IPS DF 6.9 (cell line): ENCODE data around the gene IFT122.

Source experiments
- DNase-seq: peaks from one replicate; pipeline ENCODE4 v3.0.0-alpha.2; 2013; ENCODE audit warnings: low read depth, low spot score
- H3K27ac ChIP-seq: one replicate; pipeline ENCODE4 v1.5.1; 2013; ENCODE audit warnings: low read length, control low read depth
- H3K27me3 ChIP-seq: 2 replicates; pipeline ENCODE4 v1.6.1; 2013; ENCODE audit warnings: mild to moderate bottlenecking, low read length; ENCODE audit not compliant: control insufficient read depth, insufficient read depth
- H3K36me3 ChIP-seq: 2 replicates; pipeline ENCODE4 v1.6.1; 2013; ENCODE audit warnings: low read length; ENCODE audit not compliant: control insufficient read depth, insufficient read depth
- H3K4me1 ChIP-seq: 2 replicates; pipeline ENCODE4 v1.6.1; 2013; ENCODE audit warnings: low read length; ENCODE audit not compliant: control insufficient read depth, insufficient read depth
- H3K4me3 ChIP-seq: 2 replicates; pipeline ENCODE4 v1.5.1; 2013; ENCODE audit warnings: mild to moderate bottlenecking, low read length
- H3K9me3 ChIP-seq: 2 replicates; pipeline ENCODE4 v1.6.1; 2013; ENCODE audit warnings: low read length, inconsistent platforms; ENCODE audit not compliant: control insufficient read depth, insufficient read depth
- WGBS: extraction: QIAGEN DNeasy Blood & Tissue Kit; methylation state at CpG from one replicate; pipeline ENCODE4 v1.1.7; 2013; ENCODE audit warnings: mixed read lengths, missing lambda C conversion rate; ENCODE audit not compliant: insufficient read length, insufficient coverage; 5-methylcytosine and 5-hydroxymethylcytosine counted together

IFT122 gene

DNA sequence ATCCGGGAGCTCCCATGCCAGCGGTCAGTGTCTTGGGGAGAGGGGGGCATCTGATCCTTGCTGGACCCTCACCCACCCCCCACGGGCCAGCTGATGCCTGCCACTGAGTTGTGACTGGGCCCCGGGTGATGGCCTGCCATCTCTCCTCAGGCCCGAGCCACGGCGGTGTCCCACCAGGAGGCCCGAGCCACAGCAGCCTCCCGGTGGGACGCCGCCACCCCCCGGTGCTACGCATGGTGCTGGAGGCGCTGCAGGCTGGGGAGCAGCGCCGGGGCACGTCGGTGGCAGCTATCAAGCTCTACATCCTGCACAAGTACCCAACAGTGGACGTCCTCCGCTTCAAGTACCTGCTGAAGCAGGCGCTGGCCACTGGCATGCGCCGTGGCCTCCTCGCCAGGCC lies 107.2 kb downstream of the IFT122 start:
- Histone ChIP-seq H3K4me1 (no peaks in the 10 kb centered on the region), H3K9me3 (no peaks in the 10 kb centered on the region), H3K36me3 (no peaks in the 10 kb centered on the region), H3K27me3 (no peaks in the 10 kb centered on the region), H3K4me3 (no peak overlapping the region), H3K27ac (no peak overlapping the region)
- no peak for DNase-seq
- no CpG with 5 or more reads among the region's 24 CpGs for WGBS

GRCh38 chr3:129548104-129548965 lies 108.3 kb downstream of the IFT122 start:
- Histone ChIP-seq H3K36me3 (no peaks in the 10 kb centered on the region), H3K4me1 (peaks cover 4% of the 10 kb centered on the region), H3K4me3 (no peak overlapping the region), H3K27me3 (no peaks in the 10 kb centered on the region), H3K27ac (no peak overlapping the region), H3K9me3 (no peaks in the 10 kb centered on the region)
- no peak for DNase-seq
- no CpG with 5 or more reads among the region's 19 CpGs for WGBS

DNA sequence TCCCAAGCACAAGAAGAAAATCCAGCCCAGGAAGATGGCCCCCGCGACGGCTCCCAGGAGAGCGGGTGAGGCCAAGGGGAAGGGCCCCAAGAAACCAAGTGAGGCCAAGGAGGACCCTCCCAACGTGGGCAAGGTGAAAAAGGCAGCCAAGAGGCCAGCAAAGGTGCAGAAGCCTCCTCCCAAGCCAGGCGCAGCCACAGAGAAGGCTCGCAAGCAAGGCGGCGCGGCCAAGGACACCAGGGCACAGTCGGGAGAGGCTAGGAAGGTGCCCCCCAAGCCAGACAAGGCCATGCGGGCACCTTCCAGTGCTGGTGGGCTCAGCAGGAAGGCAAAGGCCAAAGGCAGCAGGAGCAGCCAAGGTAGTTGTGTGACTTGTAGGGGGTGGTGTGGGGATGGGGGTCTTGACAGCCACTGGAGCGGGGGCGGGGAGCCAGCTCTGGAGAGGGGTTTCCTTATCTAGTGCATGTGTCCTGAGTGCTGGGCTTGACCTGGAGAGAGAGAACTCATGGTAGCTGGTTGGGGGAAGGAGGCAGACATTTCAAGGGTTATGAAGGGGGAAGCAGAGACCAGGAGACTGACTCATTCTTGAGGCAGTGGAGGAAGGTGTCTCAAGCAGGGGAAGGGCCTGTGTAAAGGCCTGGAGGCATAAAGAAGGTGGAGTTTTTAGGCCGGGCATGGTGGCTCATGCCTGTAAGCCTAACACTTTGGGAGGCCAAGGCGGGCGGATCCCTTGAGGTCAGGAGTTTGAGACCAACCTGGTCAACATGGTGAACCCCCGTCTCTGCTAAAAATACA lies 109.2 kb downstream of the IFT122 start:
- no peak for DNase-seq
- Histone ChIP-seq H3K4me1 (peaks cover 4% of the 10 kb centered on the region), H3K9me3 (no peaks in the 10 kb centered on the region), H3K27ac (no peak overlapping the region), H3K4me3 (no peak overlapping the region), H3K27me3 (no peaks in the 10 kb centered on the region), H3K36me3 (no peaks in the 10 kb centered on the region)
- no CpG with 5 or more reads among the region's 18 CpGs for WGBS

DNA sequence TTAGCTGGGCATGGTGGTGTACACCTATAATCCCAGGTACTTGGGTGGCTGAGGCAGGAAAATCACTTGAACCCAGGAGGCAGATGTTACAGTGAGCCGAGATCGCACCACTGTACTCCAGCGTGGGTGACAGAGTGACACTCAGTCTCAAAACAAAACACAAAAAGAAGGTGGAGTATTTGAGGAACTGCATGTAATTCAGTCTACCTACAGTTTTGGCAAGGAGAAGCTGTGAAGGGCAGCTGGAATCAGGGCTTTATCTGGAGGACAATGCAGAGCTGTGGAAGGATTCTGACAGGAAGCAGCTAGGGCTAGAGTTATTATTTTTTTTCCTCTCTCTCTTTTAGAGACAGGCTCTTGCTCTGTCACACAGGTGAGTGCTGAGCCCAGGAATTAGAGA lies 109.8 kb downstream of the IFT122 start:
- H3K4me3 ChIP-seq, result no peak overlapping the region
- WGBS, result no CpG with 5 or more reads among the region's 3 CpGs
- H3K9me3 ChIP-seq, result no peaks in the 10 kb centered on the region
- no peaks in the 10 kb centered on the region for H3K36me3 ChIP-seq
- DNase-seq, result no peak
- no peaks in the 10 kb centered on the region for H3K27me3 ChIP-seq
- H3K27ac ChIP-seq, result no peak overlapping the region
- H3K4me1 ChIP-seq, result peaks cover 4% of the 10 kb centered on the region

DNA sequence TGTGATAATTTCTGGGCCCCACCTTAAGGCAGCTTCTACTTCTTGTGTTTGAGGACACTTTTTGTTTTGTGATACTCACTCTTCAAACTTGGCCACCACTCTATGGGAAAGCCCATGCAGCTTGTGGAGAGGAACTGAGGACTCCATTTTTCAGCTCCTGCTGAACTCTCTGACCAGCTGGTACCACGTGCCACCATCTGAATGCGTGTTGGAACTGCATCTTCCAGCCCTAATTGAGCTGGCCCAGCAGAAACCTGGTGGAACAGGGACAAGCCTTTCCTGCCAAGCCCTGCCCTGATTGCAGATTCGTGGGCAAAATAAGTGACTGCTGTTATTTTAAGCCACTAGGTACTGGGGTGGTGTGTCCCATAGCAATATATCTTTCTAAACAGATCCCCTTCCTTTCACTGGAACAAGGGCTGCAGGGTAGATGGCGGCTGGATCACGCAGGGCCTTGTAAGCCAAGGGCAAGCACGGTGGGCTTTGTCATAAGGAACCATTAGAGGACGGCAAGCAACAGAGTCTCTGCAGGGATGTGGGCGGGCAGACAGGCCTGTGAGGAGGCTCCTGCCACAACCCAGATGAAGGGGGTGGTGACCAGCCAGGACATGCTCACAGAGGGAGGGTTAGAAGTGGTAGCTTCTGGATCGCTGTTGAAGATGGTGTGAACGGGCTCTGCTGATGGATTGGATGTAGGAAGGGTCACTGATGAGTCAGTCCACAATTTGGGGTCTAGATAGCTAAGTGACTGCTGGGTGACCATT lies 112.4 kb downstream of the IFT122 start:
- Histone ChIP-seq H3K4me1 (peaks cover 4% of the 10 kb centered on the region), H3K4me3 (no peak overlapping the region), H3K27me3 (no peaks in the 10 kb centered on the region), H3K27ac (no peak overlapping the region), H3K9me3 (no peaks in the 10 kb centered on the region), H3K36me3 (0 out of 2 replicates have a peak, but pooled peaks cover 3% of the 10 kb centered on the region)
- WGBS, result no CpG with 5 or more reads among the region's 10 CpGs
- DNase-seq, result no peak

- Histone ChIP-seq H3K9me3 (no peaks in the 10 kb centered on the region), H3K4me1 (peaks cover 4% of the 10 kb centered on the region), H3K4me3 (no peak overlapping the region), H3K27ac (no peak overlapping the region), H3K36me3 (peaks cover 3% of the 10 kb centered on the region; the same call in 1 of the 2 replicates), H3K27me3 (no peaks in the 10 kb centered on the region)
- WGBS, result no CpG with 5 or more reads among the region's 6 CpGs
- DNase-seq, result no peak
Measured at GRCh38 chr3:129553171-129553570, 113.1 kb downstream of the IFT122 start.

- no peaks in the 10 kb centered on the region for H3K27me3 ChIP-seq
- no peak for DNase-seq
- peaks cover 4% of the 10 kb centered on the region for H3K4me1 ChIP-seq
- no peak overlapping the region for H3K4me3 ChIP-seq
- peaks cover 5% of the 10 kb centered on the region; the same call in 1 of the 2 replicates for H3K36me3 ChIP-seq
- no peak overlapping the region for H3K27ac ChIP-seq
- WGBS, result no CpG with 5 or more reads among the region's 15 CpGs
- H3K9me3 ChIP-seq, result no peaks in the 10 kb centered on the region
Measured at GRCh38 chr3:129553719-129554118, 113.7 kb downstream of the IFT122 start.

GRCh38 chr3:129554356-129555152 lies 114.5 kb downstream of the IFT122 start:
- no CpG with 5 or more reads among the region's 13 CpGs for WGBS
- Histone ChIP-seq H3K36me3 (peaks cover 5% of the 10 kb centered on the region; the same call in 1 of the 2 replicates), H3K9me3 (no peaks in the 10 kb centered on the region), H3K27me3 (no peaks in the 10 kb centered on the region), H3K4me3 (no peak overlapping the region), H3K27ac (no peak overlapping the region), H3K4me1 (peaks cover 4% of the 10 kb centered on the region)
- DNase-seq, result no peak

DNA sequence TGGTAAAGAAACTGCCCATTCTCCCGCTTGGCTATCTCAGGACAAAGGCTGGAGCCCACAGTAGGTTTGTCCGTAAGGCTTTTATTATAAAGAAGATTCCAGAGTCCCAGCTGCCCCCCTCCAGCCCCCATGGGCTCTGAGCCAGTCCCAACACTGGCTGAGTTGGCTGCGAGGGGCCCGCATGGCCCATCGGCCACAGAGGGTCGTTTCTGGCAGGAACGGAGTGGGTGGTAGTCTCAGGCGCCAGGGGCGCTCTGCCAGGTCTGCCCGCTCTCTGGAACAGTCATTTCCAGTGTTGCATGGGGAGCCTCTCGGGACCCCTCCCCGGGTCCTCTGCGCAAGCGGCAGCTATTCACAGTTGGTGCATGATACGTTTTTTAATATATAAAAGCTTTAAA lies 115.1 kb downstream of the IFT122 start:
- DNase-seq, result no peak
- peaks cover 4% of the 10 kb centered on the region for H3K4me1 ChIP-seq
- WGBS, result no CpG with 5 or more reads among the region's 15 CpGs
- H3K27me3 ChIP-seq, result no peaks in the 10 kb centered on the region
- H3K36me3 ChIP-seq, result peaks cover 5% of the 10 kb centered on the region; the same call in 1 of the 2 replicates
- H3K27ac ChIP-seq, result no peak overlapping the region
- no peaks in the 10 kb centered on the region for H3K9me3 ChIP-seq
- H3K4me3 ChIP-seq, result no peak overlapping the region
